IPS-NIHi11 (cell line): ENCODE data around the gene NKAIN4.
"Not testable (repeated sequence)": the region's sequence is repeated elsewhere in the genome, so short reads cannot be mapped to it uniquely, and the experiment has no call there.

ENCODE experiments used
- DNase-seq: peaks from one replicate; pipeline ENCODE4 v3.0.0; 2012; ENCODE audit warnings: mixed read lengths, low spot score

NKAIN4 gene

DNA sequence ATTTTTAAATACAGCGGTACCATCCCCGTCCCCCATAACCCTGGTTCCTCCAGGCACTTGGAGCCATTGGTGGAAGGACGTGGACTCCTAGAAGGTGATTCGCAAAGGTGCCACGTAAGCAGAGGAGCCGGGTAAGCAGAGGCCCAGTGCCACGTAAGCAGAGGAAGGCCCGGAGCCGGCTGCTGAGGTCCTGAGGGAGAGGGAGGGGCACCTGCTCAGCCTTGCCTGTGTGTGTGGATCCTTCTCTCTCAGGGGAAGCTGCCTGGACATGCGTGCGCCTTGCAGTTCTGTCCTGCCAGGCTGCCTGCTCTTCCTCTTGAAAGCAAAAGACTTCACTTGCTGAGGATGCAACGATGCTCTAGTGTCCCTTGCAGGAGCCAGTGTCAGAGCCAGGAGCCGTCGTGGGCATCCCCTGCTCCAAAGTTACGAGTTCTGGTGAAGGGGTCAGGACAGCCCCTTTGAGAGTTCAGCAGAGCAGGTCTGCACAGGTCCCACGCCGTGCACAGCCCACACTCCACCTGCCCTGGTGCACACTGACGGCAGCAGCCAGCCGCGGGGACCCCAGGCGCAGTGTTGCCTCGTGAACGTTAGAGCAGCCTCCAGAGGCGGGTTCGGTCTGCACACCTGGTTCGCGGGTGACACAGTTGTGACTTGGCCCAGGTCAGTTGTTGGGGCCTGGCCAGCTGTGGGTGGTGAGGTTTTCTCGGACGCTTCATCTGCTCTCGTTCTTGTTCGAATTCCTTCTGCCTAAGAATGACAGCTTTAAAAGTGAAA, 1.9 kb upstream of the NKAIN4 start:
- no peak for DNase-seq

DNA sequence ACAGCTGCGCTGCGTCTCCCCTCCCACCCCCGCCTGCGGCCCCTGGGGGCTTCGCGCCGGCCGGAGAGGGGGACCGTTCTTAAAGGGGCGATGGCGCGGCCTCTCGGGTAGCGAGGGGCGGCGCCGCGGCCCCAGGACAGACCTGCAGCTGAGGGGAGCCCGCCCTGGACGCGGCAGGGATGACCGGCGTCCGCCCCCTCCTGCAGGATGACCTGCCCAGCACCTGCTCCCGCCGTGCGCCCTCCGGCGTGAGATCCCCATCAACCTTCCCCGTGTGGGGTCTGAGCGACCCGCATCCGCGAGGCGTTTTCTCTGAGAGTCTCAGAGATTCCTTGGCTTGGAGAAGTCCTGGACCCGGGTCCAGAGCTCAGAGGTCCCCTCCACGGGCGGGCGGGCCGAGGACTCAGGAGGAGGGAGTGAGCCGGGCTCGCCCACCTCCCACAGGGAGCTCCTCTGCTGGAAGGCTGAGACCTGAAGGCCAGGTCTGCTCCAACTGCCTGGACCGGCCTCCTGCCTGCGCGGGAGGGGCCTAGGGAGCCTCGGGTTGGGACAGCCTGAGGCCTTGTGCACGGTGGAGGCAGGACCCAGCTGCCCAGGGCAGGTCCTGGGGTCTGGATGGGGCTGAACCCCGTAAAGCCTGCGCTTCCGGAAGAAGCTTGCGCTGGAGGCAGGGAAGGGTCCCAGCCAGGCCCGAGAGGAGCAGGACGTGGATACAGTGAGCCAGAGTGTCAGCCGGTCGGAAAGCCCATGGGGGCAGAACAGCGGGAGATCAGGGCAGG, 532 bp upstream of the NKAIN4 start:
- peak; percentile 78 for DNase-seq

DNA sequence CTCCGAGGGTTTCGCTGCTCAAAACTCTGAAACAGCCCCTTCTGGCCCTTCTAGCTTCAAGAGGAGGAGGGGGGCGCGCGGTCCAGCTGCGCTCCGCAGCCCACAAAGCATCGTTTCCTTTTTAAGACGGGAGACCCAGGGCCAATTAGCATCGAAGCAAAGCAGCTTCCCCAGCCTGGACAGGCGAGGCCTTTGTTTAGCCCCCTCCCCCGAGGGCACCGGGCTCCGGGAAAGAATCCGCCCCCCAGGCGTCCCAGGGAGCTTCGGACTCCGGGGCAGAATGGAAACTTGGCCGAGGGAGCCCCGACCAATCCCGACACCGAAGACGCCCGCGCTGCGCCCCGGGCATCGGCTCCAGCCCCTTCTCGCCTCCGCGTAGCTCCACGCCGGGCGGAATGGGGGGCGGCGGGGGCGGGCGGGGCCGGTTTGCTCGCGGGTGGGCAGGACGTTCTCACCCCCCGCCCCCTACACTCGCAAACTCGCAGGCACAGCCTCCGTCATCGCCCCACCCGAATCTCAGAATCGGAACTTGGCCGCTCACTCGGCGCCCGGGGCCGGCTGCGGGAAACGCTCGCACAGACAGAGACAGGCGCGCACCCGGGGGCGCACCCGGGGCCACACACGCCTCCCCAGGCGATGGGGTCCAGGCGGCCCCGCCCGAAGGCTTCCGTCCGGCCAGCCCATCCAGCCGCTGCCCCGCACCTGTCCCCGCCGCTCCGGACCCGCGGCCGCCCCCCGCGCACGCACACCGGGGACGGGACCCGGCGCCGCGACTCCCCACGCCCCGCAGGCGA, 628 bp downstream of the NKAIN4 start:
- peak; percentile 86 for DNase-seq

DNA sequence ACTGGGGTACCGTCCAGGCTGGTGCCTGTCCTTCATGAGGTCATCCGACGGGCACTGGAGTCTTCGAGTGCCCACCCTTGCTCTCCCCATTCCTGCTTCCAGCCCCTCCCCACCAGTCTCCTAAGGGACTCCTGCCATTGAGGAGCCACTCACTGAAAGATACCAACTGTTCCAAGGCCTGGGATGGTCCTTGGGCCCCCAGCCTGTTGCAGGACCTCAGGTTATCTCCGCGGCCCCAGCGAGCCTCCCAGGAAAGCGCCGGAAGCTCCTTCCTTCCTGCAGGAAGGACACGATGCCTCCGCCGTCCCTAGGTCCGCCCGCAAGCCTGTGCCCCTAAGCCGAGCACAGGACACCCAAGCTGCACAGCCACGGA, 1.2 kb downstream of the NKAIN4 start:
- no peak for DNase-seq

DNA sequence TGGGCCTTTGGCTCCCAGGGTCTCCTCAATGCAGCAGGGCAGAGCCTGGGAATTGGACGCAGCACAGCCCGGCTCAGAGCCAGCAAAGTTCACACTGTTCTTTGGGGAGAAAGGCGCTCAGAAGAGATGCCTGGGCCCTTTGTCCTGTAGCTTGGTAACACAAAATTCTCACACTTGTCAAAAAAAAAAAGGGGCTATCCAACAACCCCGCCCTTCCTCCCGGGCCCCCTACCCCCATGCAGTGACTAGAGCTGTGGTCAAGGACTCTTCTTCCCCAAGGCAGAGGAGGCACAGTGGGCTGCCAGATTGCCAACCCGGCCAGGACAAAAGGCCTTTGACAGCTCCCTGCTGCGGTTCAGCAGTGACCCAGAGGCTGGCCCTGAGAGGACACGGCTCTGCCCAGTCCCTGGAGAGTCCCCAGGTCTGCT, 2.0 kb downstream of the NKAIN4 start:
- no peak for DNase-seq

DNA sequence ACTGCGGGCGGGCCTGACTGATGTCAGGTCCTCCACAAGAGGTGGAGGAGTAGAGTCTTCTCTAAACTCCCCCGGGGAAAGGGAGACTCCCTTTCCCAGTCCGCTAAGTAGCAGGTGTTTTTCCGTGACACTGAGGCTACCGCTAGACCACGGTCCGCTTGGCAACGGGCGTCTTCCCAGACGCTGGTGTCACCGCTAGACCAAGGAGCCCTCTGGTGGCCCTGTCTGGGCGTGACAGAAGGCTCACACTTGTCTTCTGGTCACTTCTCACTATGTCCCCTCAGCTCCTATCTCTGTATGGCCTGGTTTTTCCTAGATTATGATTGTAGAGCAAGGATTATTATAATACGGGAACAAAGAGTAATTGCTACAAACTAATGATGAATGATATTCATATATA, 2.9 kb downstream of the NKAIN4 start:
- not testable (repeated sequence) for DNase-seq

DNA sequence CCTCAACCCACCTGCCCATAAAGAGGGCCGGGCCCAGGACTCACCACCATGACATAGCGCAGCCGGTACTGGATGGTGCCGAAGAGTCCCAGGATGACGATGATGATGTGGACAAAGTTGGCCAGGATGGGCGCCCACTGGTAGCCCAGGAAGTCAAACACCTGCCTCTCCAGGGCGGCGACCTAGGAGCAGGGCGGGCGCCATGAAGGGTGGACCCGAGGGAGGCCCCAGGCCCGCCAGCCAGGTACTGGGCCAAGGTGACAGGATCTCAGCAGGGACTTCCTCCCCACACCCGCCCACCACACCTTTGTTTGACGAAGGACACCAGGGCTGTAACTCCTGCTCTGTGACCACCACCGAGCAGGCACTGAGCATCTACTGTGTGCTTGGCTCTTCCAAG, 4.4 kb downstream of the NKAIN4 start:
- DNase-seq = no peak

DNA sequence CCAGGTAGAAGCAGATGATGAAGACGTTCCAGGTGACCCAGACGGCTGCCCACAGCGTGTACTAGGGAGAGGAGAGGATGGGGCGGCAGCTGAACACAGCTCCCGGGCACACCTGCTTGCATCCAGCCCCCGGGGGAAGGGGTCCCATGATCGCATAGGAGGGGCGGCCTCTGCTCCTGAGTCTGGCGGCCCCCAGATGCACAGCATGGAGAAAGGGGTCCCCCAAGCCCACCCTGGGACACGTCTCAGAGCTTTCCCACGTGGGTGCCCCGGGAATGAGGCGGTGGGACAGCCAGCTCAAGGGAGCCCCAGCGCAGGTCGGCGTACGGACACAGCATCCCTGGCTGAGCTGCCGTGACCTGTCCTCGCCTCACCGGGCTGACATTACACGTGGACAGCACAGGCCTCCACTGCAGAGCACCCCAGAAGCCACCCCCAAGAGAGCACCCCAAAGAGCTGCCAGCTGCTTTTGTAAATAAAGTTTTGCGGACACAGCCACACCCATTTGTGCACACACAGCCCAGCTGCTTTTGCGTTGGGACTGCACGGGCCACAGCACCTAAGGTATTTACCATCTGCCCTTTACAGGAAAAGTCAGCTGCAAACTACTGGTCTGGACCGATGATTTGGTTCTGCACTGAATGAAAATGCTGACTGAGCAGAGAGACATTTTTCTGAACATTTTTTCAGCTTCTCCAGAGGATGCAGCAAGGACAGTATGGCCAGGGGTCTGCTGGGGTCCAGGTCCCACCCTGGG, 5.2 kb downstream of the NKAIN4 start:
- no peak for DNase-seq

DNA sequence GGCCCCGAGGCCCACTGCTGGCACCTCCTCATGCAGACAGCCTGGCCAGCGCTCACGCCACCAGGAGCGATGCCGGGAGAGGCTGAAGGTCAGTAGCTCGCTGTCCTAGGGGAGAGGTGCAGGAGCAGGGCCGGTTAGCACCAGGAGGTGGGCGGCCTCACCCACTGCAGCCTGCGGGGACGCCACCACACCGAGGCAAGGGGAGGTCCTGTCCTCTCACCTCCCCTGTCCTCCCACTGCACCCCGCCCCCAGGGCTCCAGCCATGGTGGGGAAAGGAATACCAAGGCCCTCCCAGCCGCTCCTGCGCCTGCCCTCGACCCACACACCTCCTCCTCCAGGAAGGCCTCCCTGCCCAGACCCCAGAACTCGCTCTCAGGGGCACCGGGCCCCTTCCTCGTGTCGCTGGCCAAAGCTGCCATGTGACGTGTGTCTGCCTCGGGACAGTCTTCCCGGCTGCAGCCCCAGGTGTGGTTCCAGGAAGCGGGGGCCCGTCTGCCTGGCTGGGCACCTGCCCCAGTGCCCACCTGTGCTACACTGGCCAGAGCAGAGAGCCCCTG, 6.5 kb downstream of the NKAIN4 start:
- no peak for DNase-seq

DNA sequence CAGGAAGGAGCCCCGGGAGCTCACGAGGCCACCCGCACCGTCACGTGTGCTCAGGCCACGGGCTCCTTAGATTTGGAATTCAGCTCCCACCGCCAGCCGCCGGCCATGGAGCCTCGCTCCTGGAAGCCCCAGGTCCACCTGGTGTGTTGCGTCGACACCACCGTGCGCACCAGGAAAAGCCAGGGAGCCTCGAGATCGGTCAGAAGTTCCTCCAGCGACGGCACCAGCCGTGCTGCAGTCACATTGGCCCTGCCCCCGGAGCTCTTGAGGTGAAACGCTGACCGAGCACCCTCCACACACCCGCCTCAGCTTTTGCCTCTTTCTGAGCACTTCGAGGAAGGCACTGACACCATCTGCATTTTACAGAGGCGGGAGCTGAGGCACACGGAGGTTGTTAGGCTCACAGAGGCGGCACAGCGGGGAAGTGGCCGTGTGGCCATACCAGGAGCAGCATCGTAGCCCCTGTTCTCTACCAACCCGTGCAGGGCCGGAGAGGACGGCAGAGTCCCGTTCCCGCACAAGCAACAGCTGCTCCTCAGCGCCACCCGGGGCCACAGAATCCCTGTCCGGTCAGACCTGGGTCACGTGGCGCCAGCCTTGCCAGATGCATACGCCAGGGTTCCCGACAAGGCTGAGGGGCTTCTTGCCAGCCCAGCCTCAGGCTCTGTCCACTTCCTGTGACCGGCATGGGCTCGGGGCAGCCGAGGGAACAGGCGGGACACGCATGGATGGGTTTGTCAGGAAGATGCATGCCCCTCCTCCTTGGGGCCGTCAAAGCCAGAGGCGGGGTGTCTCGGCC, 7.6 kb downstream of the NKAIN4 start:
- peak; percentile 63 for DNase-seq

DNA sequence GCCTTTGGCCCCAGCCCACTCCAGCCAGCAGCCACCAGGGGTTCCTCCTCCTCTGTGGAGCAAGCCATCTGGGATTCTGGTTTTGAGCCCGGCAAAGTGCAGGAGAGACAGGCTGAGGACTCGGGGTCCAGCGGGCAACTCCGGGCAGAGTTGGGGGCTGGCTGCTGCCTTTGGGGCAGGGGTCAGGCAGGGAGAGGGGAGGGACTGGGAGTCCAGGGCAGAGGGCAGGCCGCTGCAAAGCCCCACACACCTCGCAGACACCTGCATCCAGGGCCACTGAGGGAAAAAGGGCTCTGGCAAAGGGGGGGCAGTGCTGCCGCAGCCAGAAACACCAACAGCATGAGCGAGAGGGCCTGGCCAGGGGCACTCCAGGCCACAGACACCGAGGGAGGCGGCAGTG, 9.8 kb downstream of the NKAIN4 start:
- no peak for DNase-seq

DNA sequence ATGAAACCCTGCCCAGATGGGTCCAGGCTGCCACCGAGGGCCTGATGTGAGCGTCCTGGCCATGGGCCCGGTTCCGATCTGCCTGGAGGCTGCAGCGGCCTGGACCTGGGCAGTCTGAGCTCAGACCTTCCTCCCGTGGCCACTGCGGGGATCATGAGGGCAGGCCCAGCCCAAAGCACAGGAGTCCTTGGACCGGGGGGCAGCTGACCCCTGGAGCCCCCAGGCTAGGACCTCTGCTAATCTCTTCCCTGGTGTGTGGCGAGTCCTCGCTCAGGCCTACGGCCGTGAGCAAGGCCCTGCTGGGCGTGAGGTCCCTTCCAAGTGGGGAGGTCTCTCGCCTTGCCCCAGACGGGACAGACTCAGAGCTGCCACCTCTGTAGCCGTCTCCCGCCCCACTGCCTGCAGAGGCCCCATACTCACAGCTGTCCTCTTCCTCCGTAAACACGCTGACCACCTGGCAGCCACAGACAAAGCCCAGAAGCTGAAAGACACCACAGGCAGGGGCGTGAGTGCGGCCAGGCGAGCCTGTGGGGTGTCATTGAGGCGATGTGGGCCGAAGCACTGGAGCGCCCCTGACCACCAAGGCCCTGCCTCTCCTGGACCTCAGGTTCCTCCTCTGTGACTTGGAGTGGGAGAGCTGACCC, 10.5 kb downstream of the NKAIN4 start:
- no peak for DNase-seq

DNA sequence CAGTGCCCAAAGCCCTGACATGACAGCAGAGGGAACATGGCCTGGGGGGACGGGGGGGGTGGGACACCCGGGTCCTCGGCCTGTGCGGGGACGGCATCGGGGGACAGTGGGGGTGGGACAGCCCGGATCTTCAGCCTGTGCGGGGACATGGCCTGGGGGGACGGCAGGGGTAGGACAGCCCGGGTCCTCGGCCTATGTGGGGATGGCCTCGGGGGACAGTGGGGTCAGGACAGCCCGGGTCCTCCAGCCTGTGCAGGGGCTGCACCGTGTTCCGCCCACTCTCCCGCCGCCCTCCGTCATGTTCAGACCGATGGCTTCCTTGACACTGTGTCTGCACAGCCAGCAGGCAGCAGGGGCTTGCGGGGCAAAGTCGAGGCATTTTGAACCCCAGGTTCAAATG, 11.5 kb downstream of the NKAIN4 start:
- DNase-seq = no peak

DNA sequence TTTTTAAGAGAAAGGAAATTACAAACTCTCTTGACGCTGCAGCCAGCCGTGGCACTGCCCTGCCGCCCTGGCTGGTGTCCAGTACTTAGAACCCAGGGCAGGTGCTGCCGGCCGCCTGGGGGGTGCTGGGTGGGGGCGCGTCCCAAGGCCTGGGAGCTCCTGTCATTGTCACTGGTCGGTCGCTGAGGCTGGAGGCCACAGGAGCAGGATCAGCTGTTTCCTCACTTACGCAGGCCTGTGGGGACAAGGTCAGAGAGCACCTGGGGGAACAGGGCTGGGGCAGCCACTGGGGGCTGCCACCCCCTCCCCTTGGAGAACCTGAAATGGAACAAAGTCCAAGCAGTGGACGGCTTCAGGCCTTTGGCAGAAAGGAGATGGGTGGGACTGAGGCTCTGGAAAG, 13.0 kb downstream of the NKAIN4 start:
- no peak for DNase-seq

DNA sequence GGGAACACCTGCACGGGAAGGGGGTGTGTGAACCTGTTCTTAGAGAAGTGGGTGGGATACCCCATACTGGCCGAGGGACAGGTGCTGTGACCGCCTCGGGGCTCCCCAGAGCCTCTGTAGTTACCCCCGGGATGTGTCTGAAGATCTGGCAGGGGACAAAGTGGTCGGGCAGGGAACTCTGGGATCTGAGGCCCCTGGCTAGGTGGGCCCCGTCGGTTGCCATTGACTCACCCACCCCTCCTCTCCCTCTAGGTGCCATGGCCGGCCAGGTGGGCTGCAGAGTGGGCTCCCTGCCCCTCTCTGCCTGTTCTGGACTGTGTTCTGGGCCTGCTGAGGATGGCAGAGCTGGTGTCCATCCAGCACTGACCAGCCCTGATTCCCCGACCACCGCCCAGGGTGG, 14.3 kb downstream of the NKAIN4 start:
- DNase-seq = no peak

DNA sequence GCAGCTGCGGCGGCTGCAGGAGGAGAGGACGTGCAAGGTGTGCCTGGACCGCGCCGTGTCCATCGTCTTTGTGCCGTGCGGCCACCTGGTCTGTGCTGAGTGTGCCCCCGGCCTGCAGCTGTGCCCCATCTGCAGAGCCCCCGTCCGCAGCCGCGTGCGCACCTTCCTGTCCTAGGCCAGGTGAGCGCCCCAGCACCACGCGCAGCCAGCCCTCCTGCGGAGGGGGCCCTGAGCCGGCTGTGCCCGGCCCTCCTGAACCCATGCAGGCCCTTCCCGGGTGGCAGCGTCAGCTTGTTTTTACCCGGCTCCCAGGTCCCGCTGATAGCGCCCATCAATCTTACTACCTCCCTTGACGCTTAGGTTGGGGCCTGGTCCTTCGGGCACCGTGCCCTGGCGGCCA, 14.8 kb downstream of the NKAIN4 start:
- DNase-seq = no peak

DNA sequence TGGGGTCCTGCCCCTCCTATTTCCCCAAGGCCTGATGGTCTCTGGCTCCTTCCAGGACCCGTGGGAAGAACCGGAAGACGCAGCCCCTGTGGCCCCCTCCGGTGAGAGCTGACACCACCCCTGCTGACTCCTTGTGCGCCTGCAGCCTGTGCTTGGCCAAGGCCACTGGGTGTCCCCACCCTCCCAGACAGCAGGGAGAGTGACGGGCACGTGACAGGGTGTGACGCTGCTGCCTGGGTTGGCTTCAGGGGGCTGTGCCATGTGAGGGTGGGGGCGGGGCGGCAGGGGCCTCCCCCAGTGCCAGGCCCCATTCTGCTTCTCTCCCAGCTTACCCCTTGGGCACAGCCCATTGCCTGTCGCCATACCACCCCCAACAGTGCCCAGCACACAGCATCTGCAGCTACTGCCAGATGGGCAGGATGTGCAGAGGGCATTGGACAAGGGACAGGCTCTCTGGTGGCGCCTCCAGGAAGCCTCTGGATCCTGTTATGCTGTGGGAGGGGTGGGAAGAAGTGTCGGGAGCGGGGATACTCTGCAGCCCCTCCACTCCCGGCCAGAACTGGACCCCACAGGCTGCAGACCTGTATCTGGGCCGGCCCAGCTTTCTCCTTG, 15.6 kb downstream of the NKAIN4 start:
- no peak for DNase-seq

DNA sequence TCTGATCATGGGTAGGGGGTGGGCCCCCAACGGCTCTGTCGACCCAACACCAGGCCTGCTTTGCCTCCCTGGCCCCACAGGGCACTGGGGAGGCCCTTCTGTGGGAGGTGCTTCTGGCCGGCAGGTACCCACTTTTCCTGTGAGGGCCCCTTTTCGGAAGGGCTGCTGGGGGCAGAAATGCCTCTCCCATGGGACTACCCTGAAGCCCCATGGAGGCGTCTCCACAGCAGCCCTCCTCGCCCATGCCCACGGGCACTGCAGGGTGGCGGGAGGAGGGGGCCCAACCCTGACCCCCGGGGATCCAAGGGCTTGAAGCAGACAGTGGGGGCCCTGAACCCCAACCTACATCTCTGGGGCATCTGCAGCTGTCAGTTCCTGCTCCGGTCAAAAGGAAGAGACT, 16.2 kb downstream of the NKAIN4 start:
- no peak for DNase-seq

DNA sequence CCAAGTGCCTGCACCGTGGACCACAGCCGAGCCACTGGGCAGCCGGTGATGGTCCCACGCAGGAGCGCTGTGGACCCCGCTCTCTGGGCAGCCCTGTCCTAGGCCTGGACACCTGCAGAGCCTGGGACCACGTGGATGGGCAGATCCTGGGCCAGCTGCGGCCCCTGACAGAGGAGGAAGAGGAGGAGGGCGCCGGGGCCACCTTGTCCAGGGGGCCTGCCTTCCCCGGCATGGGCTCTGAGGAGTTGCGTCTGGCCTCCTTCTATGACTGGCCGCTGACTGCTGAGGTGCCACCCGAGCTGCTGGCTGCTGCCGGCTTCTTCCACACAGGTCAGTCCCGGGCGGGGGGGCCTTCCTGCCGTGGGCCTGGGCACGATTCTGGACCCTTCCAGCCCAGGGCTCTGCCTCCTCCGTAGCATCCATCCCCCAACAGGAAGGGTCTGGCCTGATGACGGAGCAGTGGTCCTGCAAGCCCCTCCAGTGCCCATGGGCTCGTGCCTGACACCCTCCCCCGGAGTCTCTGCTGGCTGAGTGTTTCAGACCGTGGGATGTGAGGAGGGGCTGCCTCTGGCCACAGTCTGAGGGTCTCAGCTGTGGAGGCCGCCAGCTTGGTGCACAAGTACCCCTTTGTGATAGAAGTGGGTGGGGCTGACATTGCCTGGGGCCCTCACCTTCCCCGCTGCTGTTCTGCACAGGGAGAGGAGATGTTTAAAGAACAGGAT, 18.0 kb downstream of the NKAIN4 start:
- DNase-seq = no peak
